Panc1 (cell line): ENCODE data around the gene NDUFV3. TPM values are rescaled to one million over a fixed set of nuclear protein-coding genes. Genes with fewer than 3 reads are reported as not detected.
"Not testable (repeated sequence)": the region's sequence is repeated elsewhere in the genome, so short reads cannot be mapped to it uniquely, and the experiment has no call there.

Source experiments
- ATAC-seq: fragments of 200-7000 bp; cut with Tn5 transposase; 2 replicates; pipeline ENCODE4 v1.9.1; 2020; ENCODE audit warnings: mild to moderate bottlenecking, moderate library complexity
- BruUV-seq: library from RNA; stranded (reverse); fragments of 400-500 nt; replicated peaks from 2 replicates; lab custom pipeline; 2021; lab: Mats Ljungman, UMichigan
- CTCF ChIA-PET: fragments of 300-600 bp; sonication (Branson Sonifier 250); formaldehyde crosslinking; loops from one replicate; lab custom pipeline; 2022; ENCODE audit warnings: antibody characterized with exemption; lab: Charles Lee
- POLR2A ChIA-PET: fragments of 300-600 bp; sonication (Branson Sonifier 250); formaldehyde crosslinking; loops from one replicate; lab custom pipeline; 2022; ENCODE audit warnings: antibody characterized with exemption; lab: Charles Lee
- DNase-seq: peaks from one replicate; pipeline ENCODE4 v3.0.0-alpha.2; 2010; ENCODE audit warnings: low read depth, low spot score
- H3K27ac ChIP-seq: 2 replicates; pipeline ENCODE4 v1.5.1; 2011; ENCODE audit warnings: mild to moderate bottlenecking, low read length, inconsistent platforms
- H3K27me3 ChIP-seq: fragments of 200-500 bp; sonication (Bioruptor generic); 2 replicates; pipeline ENCODE4 v1.6.0; 2014; ENCODE audit warnings: low read length, inconsistent platforms; ENCODE audit not compliant: control insufficient read depth, insufficient read depth
- H3K36me3 ChIP-seq: fragments of 200-500 bp; sonication (Bioruptor generic); 2 replicates; pipeline ENCODE4 v1.5.1; 2014; ENCODE audit warnings: inconsistent platforms, mild to moderate bottlenecking, low read length, moderate library complexity; ENCODE audit not compliant: control insufficient read depth, insufficient read depth
- H3K4me1 ChIP-seq: 2 replicates; pipeline ENCODE4 v1.5.1; 2011; ENCODE audit warnings: inconsistent platforms, mild to moderate bottlenecking, low read length, moderate library complexity; ENCODE audit not compliant: control insufficient read depth, insufficient read depth
- H3K4me3 ChIP-seq, 2 experiments: 2 replicates each; pipeline ENCODE4 v1.5.1; 2011 to 2012; ENCODE audit warnings: low read depth in 2 of 2, low read length in 2 of 2, mild to moderate bottlenecking in 2 of 2, inconsistent platforms in 1 of 2, moderate library complexity in 1 of 2
- H3K9me3 ChIP-seq: fragments of 200-500 bp; sonication (Bioruptor generic); 2 replicates; pipeline ENCODE4 v1.5.1; 2014; ENCODE audit warnings: low read depth, mild to moderate bottlenecking, inconsistent platforms, low read length, moderate library complexity; ENCODE audit not compliant: control insufficient read depth, insufficient read depth
- POLR2AphosphoS5 ChIP-seq: IDR thresholded peaks from 2 replicates; pipeline ENCODE4 v1.6.1; 2012; ENCODE audit warnings: mild to moderate bottlenecking, low read depth, low read length, moderate library complexity
- SIN3A ChIP-seq: IDR thresholded peaks from 2 replicates; pipeline ENCODE4 v1.6.1; 2012; ENCODE audit warnings: low read depth, mild to moderate bottlenecking, low read length, moderate library complexity, borderline replicate concordance; ENCODE audit not compliant: insufficient read depth
- TCF7L2 ChIP-seq: IDR thresholded peaks from 2 replicates; pipeline ENCODE4 v1.6.1; 2011; ENCODE audit warnings: mild to moderate bottlenecking, low read depth, low read length, inconsistent platforms
- in situ Hi-C: cut with HindIII; loops from 2 replicates; pipeline ENCODE4 v1.10.0; 2016; ENCODE audit warnings: low sequenced_read_pairs, low pct_unique_long_range_greater_than_20kb
- intact Hi-C: fragments of 100-400 bp; cut with micrococcal nuclease; formaldehyde crosslinking; loops from one replicate; pipeline ENCODE4 v1.10.0; 2022; ENCODE audit not compliant: unreplicated experiment
- total RNA-seq: library from RNA; stranded (reverse); gene quantifications from one replicate; pipeline ENCODE4 v1.2.1, GENCODE V29; 2021; ENCODE audit not compliant: unreplicated experiment
- TF ChIP-seq, protein P1 (sequence below): fragments of 450-650 bp; IDR thresholded peaks from 2 replicates; pipeline ENCODE4 v1.5.1; 2017; ENCODE audit warnings: mild to moderate bottlenecking
- TF ChIP-seq, protein P2 (sequence below), 2 experiments: IDR thresholded peaks; 2 replicates each; pipeline ENCODE4 v1.6.1; 2011 to 2012; ENCODE audit warnings: low read depth in 2 of 2, control low read depth in 1 of 2, low read length in 1 of 2, mild to moderate bottlenecking in 1 of 2, moderate library complexity in 1 of 2; ENCODE audit not compliant: insufficient read depth in 1 of 2

Gene NDUFV3
- total RNA-seq, 1 experiment from 2014 or later: 21.1 TPM

DNA sequence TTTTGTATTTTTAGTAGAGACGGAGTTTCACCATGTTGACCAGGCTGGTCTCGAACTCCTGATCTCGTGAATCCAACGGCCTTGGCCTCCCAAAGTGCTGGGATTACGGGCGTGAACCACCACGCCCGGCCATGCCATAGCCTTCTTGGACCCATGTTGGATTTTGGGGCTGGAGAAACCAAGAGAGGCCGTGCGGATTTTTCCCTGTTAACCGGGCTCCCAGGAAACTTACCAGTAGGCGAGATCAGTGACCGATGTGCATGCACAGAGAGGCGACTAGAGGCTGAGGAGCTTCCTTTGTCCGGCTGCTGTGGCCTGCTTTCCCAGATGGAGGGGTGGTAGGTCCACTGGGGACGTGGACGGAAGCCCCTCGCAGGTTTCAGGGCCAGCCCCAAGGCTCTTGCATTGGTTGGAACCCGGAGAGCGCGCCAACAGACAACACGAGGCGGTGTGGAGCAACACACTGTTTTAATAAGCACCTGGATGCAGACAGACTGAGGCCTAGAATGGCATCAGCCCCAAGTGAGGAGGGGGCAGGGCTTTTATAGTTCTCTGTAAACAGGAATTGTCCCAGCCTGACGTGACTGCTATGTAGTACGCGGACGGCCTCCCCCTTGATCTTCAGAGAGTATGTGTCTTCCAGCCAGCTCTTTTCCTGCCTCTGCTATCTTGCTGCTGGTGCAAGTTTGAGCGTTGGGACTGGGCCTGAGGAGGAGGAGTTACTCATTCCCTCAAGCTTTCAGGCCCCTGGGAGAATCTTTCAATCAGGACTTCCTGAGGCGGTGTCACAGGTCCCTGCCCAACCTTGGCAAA, 32.2 kb downstream of the NDUFV3 start, which contains the start of gene ERVH48-1:
ERVH48-1 (minus strand) TSS at position 517 of the 813 bp plus-strand sequence. CDS start 6,624 bp downstream, outside the sequence.
- Histone ChIP-seq H3K27ac (no peak within 1 kb of the TSS), H3K4me1 (peaks cover 3% of the 10 kb centered on the region; the same call in 1 of the 2 replicates), H3K36me3 (no peaks in the 10 kb centered on the region), H3K4me3 (no peak within 1 kb of the TSS), H3K27me3 (no peaks in the 10 kb centered on the region), H3K9me3 (no peaks in the 10 kb centered on the region)
- DNase-seq (no peak), ATAC-seq (no peak)
- in situ Hi-C loops: no loop called here
- ChIA-PET POLR2A (no interaction called here), CTCF (no interaction called here)
- TF ChIP-seq, protein P1, sequence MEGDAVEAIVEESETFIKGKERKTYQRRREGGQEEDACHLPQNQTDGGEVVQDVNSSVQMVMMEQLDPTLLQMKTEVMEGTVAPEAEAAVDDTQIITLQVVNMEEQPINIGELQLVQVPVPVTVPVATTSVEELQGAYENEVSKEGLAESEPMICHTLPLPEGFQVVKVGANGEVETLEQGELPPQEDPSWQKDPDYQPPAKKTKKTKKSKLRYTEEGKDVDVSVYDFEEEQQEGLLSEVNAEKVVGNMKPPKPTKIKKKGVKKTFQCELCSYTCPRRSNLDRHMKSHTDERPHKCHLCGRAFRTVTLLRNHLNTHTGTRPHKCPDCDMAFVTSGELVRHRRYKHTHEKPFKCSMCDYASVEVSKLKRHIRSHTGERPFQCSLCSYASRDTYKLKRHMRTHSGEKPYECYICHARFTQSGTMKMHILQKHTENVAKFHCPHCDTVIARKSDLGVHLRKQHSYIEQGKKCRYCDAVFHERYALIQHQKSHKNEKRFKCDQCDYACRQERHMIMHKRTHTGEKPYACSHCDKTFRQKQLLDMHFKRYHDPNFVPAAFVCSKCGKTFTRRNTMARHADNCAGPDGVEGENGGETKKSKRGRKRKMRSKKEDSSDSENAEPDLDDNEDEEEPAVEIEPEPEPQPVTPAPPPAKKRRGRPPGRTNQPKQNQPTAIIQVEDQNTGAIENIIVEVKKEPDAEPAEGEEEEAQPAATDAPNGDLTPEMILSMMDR: no peak
- TF ChIP-seq TCF7L2 (no peak), SIN3A (no peak), POLR2AphosphoS5 (no peak)
- TF ChIP-seq, protein P2, sequence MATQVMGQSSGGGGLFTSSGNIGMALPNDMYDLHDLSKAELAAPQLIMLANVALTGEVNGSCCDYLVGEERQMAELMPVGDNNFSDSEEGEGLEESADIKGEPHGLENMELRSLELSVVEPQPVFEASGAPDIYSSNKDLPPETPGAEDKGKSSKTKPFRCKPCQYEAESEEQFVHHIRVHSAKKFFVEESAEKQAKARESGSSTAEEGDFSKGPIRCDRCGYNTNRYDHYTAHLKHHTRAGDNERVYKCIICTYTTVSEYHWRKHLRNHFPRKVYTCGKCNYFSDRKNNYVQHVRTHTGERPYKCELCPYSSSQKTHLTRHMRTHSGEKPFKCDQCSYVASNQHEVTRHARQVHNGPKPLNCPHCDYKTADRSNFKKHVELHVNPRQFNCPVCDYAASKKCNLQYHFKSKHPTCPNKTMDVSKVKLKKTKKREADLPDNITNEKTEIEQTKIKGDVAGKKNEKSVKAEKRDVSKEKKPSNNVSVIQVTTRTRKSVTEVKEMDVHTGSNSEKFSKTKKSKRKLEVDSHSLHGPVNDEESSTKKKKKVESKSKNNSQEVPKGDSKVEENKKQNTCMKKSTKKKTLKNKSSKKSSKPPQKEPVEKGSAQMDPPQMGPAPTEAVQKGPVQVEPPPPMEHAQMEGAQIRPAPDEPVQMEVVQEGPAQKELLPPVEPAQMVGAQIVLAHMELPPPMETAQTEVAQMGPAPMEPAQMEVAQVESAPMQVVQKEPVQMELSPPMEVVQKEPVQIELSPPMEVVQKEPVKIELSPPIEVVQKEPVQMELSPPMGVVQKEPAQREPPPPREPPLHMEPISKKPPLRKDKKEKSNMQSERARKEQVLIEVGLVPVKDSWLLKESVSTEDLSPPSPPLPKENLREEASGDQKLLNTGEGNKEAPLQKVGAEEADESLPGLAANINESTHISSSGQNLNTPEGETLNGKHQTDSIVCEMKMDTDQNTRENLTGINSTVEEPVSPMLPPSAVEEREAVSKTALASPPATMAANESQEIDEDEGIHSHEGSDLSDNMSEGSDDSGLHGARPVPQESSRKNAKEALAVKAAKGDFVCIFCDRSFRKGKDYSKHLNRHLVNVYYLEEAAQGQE (IDR thresholded peaks at IDR 0.05; ENCODE audit: insufficient read depth in 1 of 2, low read depth in 2 of 2, low read length in 1 of 2): no peak
- intact Hi-C loops: no loop called here
- no TSS peak for BruUV-seq

DNA sequence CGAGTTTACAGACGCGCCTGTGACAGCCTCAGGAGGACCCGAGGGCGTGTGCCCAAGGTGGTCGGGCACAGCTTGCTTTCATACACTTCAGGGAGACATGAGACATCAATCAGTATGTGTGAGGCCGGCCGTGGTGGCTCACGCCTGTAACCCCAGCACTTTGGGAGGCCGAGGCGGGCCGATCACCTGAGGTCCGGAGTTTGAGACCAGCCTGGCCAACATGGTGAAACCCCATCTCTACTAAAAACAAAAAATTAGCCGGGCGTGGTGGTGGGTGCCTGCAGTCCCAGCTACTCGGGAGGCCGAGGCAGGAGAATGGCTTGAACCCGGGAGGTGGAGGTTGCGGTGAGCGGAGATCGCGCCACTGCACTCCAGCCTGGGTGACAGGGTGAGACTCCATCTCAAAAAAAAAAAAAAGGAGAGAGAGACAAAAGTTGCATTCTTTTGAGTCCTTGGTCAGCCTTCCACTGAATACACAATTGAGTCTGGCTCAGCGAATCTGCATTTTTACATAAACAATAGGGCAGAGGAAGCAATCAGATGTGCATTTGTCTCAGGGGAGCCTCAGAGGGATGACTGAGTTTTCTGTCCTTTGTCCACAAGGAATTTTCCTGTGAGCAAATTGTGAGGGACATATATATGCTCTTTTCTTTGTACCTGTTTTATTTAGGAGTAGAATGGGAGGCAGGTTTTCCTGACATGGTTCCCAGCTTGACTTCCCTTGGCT, 34.5 kb downstream of the NDUFV3 start:
- H3K27ac ChIP-seq, H3K9me3 ChIP-seq, BruUV-seq, H3K27me3 ChIP-seq, CTCF ChIA-PET, H3K4me1 ChIP-seq, DNase-seq, intact Hi-C loops, H3K4me3 ChIP-seq, H3K36me3 ChIP-seq, ATAC-seq, in situ Hi-C loops: not testable (repeated sequence)
- POLR2A ChIA-PET: interaction anchor here (0.7 kb wide), 1 partner anchor 349 kb away, joined by 4 read pairs; no protein-coding TSS in a partner anchor
